Uterus (tissue), 4 donors: ENCODE data around the gene STRN. TPM values are rescaled to one million over a fixed set of nuclear protein-coding genes. Genes with fewer than 3 reads are reported as not detected.

Experiments used
- DNase-seq, 2 donors: peaks; one replicate each; pipeline ENCODE4 v3.0.0-alpha.2; 2019 to 2020
- H3K27ac ChIP-seq, 2 donors: fragments of 200-600 bp; sonication (generic); 1 replicate in 1 of 2; 2 replicates in 1 of 2; pipeline ENCODE4 v1.5.1; 2016 to 2018
- H3K27me3 ChIP-seq, 2 donors: fragments of 200-600 bp; sonication (generic); one replicate each; pipeline ENCODE4 v1.5.1; 2018 to 2019; ENCODE audit warnings: control low read depth in 1 of 2
- H3K36me3 ChIP-seq, 2 donors: fragments of 200-600 bp; sonication (generic); one replicate each; pipeline ENCODE4 v1.5.1; 2019; ENCODE audit warnings: control low read depth in 1 of 2
- H3K4me1 ChIP-seq, 2 donors: fragments of 200-600 bp; sonication (generic); one replicate each; pipeline ENCODE4 v1.5.1; 2018 to 2019; ENCODE audit warnings: control low read depth in 1 of 2
- H3K4me3 ChIP-seq, 2 donors: fragments of 200-600 bp; sonication (generic); 1 replicate in 1 of 2; 2 replicates in 1 of 2; pipeline ENCODE4 v1.5.1; 2018 to 2019; ENCODE audit warnings: mild to moderate bottlenecking in 1 of 2
- H3K9me3 ChIP-seq, 2 donors: fragments of 200-600 bp; sonication (generic); one replicate each; pipeline ENCODE4 v1.5.1; 2019; ENCODE audit warnings: control low read depth in 1 of 2
- POLR2A ChIP-seq, 2 donors: fragments of 450-650 bp; IDR thresholded peaks; one replicate each; pipeline ENCODE4 v1.6.1; 2016; ENCODE audit warnings: antibody characterized with exemption in 2 of 2, mild to moderate bottlenecking in 1 of 2, moderate library complexity in 1 of 2
- intact Hi-C: fragments of 100-400 bp; cut with DNase I; formaldehyde crosslinking; loops from one replicate; pipeline ENCODE4 v1.15.1; 2023; ENCODE audit warnings: low total_unique reads
- total RNA-seq, 4 donors: library from RNA; depleted of rRNA in 3 of 4; stranded (reverse); fragments of >200 nt in 3 of 4; gene quantifications; one replicate each; pipeline versions ENCODE4 v1.1.0 to v1.2.4, GENCODE V29; 2014 to 2023
- TF ChIP-seq, protein P1 (sequence below), 4 experiments: fragments of 200-600 bp in 2 of 4; fragments of 450-650 bp in 2 of 4; sonication (generic) in 2 of 4; IDR thresholded peaks; one replicate each; pipeline ENCODE4 v1.5.1; 2016 to 2019; ENCODE audit warnings: antibody characterized with exemption in 4 of 4, mild to moderate bottlenecking in 2 of 4, moderate library complexity in 1 of 4
- donor health status: DM: yes; HTN: yes; CAD: no.

The STRN gene
- total RNA-seq, 4 donors from 2014 or later: 12.0 to 29.0 (median 20.2) TPM

DNA sequence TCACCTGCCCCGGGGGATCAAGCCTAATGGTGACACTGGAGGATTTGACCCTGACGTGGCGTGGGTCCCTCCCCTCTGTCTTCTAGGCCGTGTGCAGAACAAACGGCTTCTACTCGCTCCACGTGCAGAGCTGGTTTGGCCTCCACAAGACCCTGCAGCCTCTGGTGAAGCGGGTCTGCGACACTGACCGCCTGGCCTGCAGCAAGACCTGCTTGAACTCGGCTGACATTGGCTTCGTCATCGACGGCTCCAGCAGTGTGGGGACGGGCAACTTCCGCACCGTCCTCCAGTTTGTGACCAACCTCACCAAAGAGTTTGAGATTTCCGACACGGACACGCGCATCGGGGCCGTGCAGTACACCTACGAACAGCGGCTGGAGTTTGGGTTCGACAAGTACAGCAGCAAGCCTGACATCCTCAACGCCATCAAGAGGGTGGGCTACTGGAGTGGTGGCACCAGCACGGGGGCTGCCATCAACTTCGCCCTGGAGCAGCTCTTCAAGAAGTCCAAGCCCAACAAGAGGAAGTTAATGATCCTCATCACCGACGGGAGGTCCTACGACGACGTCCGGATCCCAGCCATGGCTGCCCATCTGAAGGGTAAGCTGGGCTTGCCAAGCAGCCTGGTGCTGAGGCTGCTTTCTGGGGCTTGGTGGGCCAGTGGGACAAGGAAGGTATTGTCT is 157.8 kb downstream of the STRN start:
- Histone ChIP-seq H3K4me3 (no peak overlapping the region), H3K4me1 (no peaks in the 10 kb centered on the region), H3K9me3 (no peaks in the 10 kb centered on the region), H3K27me3 (no peaks in the 10 kb centered on the region), H3K36me3 (no peaks in the 10 kb centered on the region), H3K27ac (no peak overlapping the region)
- no peak for TF ChIP-seq POLR2A (IDR thresholded peaks at IDR 0.05)
- TF ChIP-seq, protein P1, sequence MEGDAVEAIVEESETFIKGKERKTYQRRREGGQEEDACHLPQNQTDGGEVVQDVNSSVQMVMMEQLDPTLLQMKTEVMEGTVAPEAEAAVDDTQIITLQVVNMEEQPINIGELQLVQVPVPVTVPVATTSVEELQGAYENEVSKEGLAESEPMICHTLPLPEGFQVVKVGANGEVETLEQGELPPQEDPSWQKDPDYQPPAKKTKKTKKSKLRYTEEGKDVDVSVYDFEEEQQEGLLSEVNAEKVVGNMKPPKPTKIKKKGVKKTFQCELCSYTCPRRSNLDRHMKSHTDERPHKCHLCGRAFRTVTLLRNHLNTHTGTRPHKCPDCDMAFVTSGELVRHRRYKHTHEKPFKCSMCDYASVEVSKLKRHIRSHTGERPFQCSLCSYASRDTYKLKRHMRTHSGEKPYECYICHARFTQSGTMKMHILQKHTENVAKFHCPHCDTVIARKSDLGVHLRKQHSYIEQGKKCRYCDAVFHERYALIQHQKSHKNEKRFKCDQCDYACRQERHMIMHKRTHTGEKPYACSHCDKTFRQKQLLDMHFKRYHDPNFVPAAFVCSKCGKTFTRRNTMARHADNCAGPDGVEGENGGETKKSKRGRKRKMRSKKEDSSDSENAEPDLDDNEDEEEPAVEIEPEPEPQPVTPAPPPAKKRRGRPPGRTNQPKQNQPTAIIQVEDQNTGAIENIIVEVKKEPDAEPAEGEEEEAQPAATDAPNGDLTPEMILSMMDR (IDR thresholded peaks at IDR 0.05): no peak
- no peak for DNase-seq
- intact Hi-C loops: no loop called here

DNA sequence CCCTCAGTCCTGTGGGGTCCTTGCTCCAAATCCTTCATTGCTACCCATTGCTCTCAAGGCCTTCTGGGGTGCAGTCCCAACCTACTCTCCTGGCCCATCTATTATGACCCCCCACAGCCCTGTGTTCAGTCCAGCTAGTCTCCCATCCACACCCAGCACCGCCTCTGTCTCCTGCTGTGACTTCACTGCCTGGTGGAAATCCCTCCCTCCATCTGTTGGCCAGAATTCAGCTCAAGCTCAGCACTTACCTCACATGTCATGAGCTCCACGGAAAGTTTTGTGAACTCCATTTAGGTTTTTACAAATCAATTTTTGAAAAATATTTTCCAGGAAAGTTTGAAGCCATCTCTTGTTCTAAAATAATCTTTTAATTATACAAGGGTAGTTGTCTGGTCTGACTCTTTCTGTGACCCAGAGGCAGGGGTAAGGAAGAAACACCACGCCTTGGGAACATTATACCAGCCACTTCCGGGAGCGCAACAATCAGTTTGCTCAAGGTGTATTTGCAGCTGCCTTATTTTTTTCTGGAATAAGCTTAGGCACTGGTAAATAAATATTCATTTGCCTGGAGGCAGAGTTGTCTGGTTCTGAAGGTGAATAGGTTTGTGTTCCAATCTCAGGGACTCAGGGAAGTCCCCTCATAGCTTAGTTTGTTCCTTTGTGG is 159.0 kb downstream of the STRN start:
- no peaks in the 10 kb centered on the region for H3K9me3 ChIP-seq
- no peak for DNase-seq
- no peaks in the 10 kb centered on the region for H3K36me3 ChIP-seq
- intact Hi-C loops: no loop called here
- no peak overlapping the region for H3K4me3 ChIP-seq
- H3K27ac ChIP-seq: no peak overlapping the region
- no peak for TF ChIP-seq POLR2A (IDR thresholded peaks at IDR 0.05)
- TF ChIP-seq, protein P1 (IDR thresholded peaks at IDR 0.05): no peak
- H3K27me3 ChIP-seq: no peaks in the 10 kb centered on the region
- no peaks in the 10 kb centered on the region for H3K4me1 ChIP-seq

DNA sequence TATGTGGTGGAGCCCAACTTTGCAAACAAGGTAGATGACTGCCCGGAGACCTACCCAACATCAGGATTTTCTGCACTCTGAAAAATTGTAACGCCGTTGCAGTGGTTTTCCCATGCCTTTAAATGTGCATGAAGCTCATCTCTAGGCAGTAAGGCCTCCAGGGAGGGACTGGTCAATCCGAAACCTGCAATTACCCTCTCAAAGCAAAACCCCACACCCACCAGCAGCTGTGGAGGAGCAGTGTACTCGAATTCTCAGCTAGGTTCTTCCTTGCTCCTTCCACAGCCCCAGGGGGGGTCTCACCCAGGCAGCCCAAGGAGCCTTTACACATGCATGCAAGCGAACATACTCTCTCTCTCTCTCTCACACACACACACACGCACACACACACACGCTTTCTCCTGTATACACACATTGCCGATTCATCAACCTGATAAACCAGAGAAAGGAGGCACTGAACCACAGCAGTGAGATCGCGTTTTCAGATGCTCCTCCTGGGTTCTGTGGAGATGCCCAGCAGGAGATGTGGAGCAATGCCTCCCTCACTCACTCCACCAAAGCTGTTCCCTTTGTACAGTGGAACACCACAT is 160.6 kb downstream of the STRN start:
- H3K27ac ChIP-seq: no peak overlapping the region
- H3K9me3 ChIP-seq: no peaks in the 10 kb centered on the region
- no peaks in the 10 kb centered on the region for H3K4me1 ChIP-seq
- no peak for TF ChIP-seq POLR2A (IDR thresholded peaks at IDR 0.05)
- TF ChIP-seq, protein P1 (IDR thresholded peaks at IDR 0.05): no peak
- no peaks in the 10 kb centered on the region for H3K36me3 ChIP-seq
- no peak for DNase-seq
- intact Hi-C loops: no loop called here
- no peaks in the 10 kb centered on the region for H3K27me3 ChIP-seq
- H3K4me3 ChIP-seq: no peak overlapping the region

DNA sequence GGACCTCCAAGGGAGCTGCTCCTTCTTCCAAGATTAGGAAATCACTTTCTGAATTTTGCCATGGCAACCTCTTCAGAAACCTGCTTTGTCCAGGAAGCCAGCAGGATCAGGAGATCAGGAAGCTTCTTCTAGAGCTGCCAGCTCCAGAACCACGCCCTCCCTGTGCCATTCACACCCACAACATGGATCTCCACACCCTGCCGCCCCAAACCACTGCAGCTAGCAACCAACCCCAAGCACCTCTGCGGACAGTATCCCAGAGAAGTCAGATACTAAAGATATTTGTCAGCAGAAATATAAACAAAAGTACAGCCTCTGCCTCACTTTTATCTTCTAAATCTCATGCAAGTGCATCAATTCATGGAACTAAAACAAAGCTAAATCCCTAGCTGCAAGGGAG is 163.4 kb downstream of the STRN start:
- intact Hi-C loops: no loop called here
- Histone ChIP-seq H3K4me1 (no peaks in the 10 kb centered on the region), H3K4me3 (no peak overlapping the region), H3K27me3 (no peaks in the 10 kb centered on the region), H3K27ac (no peak overlapping the region), H3K9me3 (no peaks in the 10 kb centered on the region), H3K36me3 (no peaks in the 10 kb centered on the region)
- TF ChIP-seq POLR2A (IDR thresholded peaks at IDR 0.05): no peak
- TF ChIP-seq, protein P1 (IDR thresholded peaks at IDR 0.05): no peak
- DNase-seq: no peak

DNA sequence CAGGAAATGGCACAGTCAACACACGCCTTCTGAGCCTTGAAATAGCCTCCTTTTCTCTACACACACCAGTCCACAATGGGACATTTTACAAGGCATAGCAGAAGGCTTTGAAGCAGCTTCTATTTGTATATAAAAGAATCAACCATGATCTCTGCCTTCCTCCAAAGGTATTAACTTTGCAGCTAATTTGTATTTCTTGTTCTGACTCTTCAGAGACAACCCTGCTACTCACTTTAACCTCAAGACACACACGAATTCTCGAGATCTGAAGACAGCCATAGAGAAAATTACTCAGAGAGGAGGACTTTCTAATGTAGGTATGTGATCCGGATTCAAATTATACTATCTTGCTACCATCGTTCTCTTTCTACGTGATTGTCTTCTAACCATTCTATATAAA is 165.2 kb downstream of the STRN start:
- H3K4me1 ChIP-seq: no peaks in the 10 kb centered on the region
- H3K9me3 ChIP-seq: no peaks in the 10 kb centered on the region
- no peaks in the 10 kb centered on the region for H3K36me3 ChIP-seq
- H3K4me3 ChIP-seq: no peak overlapping the region
- no peak for DNase-seq
- TF ChIP-seq, protein P1 (IDR thresholded peaks at IDR 0.05): no peak
- TF ChIP-seq POLR2A (IDR thresholded peaks at IDR 0.05): no peak
- H3K27me3 ChIP-seq: no peaks in the 10 kb centered on the region
- H3K27ac ChIP-seq: no peak overlapping the region
- intact Hi-C loops: no loop called here
